Measurements from ENCODE around the gene ERMAP.

Gene ERMAP

DNA sequence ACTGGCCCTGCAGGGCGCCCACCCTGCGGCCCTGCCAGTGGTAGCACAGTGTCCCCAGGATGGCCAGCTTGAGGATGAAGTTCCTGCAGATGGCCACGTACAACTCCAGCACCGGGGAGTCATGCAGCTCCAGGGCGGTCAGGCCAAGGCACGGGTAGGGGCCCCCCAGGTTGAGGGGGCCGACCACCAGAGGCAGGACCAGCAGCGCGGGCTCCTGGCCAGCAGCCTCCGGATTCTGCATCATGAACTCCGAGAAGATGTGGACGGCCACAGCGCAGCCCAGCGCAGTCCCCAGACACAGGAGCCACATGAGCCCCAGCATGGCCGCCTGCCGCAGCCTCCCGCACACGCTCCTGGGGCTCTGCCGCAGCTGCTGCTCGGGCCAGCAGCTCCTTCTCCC is 70.4 kb downstream of the ERMAP start:
- no peak overlapping the region for H3K4me3 ChIP-seq (ENCODE audit: low read length)
- H3K9me3 ChIP-seq (ENCODE audit: control insufficient read depth, insufficient read depth, low read length) = no peaks in the 10 kb centered on the region
- H3K36me3 ChIP-seq (ENCODE audit: control insufficient read depth, low read length) = no peaks in the 10 kb centered on the region
- H3K27me3 ChIP-seq (ENCODE audit: control insufficient read depth, low read length) = peaks cover 7% of the 10 kb centered on the region; the same call in 1 of the 2 replicates
- no peaks in the 10 kb centered on the region for H3K79me2 ChIP-seq (ENCODE audit: control insufficient read depth, low read length)
- no peak for TF ChIP-seq EZH2phosphoT487 (IDR thresholded peaks at IDR 0.05; ENCODE audit: borderline replicate concordance, low read length)
- TF ChIP-seq, protein P1, sequence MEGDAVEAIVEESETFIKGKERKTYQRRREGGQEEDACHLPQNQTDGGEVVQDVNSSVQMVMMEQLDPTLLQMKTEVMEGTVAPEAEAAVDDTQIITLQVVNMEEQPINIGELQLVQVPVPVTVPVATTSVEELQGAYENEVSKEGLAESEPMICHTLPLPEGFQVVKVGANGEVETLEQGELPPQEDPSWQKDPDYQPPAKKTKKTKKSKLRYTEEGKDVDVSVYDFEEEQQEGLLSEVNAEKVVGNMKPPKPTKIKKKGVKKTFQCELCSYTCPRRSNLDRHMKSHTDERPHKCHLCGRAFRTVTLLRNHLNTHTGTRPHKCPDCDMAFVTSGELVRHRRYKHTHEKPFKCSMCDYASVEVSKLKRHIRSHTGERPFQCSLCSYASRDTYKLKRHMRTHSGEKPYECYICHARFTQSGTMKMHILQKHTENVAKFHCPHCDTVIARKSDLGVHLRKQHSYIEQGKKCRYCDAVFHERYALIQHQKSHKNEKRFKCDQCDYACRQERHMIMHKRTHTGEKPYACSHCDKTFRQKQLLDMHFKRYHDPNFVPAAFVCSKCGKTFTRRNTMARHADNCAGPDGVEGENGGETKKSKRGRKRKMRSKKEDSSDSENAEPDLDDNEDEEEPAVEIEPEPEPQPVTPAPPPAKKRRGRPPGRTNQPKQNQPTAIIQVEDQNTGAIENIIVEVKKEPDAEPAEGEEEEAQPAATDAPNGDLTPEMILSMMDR (IDR thresholded peaks at IDR 0.05; ENCODE audit: low read depth, low read length, poor library complexity, severe bottlenecking) = no peak
- H3K27ac ChIP-seq (ENCODE audit: low read depth, low read length) = no peak overlapping the region
- H3K4me1 ChIP-seq (ENCODE audit: control insufficient read depth, low read length) = no peaks in the 10 kb centered on the region
- H3K4me2 ChIP-seq (ENCODE audit: low read length) = no peak overlapping the region
- no peaks in the 10 kb centered on the region for H3K9me2 ChIP-seq (replicated peaks; ENCODE audit: control insufficient read depth, low read length)
- H3F3A ChIP-seq (ENCODE audit: control insufficient read depth, insufficient read depth) = no peaks in the 10 kb centered on the region
- no peaks in the 10 kb centered on the region for H4K20me1 ChIP-seq (ENCODE audit: control insufficient read depth, insufficient read depth, low read depth, low read length)

DNA sequence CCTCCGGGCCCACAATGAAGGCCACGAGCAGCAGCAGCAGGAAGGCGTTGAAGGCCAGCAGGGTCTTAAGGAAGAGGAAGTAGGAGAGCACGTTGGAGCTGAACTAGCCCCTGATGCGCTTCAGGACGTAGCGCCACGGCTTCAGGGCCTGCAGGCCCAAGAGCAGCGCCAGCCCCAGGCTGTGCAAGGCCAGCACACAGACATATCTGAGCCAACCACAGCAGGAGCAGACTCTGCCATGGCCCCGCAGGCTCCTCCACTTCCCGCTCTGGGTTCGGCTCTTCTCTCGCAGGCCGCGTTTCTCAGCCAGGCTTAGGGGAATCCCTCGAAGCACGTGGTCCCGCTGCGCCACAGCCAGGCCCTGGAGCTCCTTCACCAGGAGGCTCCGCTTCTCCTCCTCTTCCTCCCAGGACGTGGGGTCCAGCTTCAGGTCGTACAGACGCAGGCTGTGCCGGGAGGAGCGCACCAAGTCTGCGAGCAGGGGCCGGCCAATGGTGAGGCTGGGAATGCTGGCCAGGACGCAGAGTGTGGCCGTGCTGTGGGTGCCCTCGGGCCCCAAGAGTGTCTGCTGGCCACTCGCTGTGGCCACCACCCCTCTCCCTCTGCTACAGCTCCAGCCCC is 71.2 kb downstream of the ERMAP start:
- Histone ChIP-seq H3K79me2 (ENCODE audit: control insufficient read depth, low read length) (no peaks in the 10 kb centered on the region), H3K27me3 (ENCODE audit: control insufficient read depth, low read length) (peaks cover 7% of the 10 kb centered on the region), H4K20me1 (ENCODE audit: control insufficient read depth, insufficient read depth, low read depth, low read length) (no peaks in the 10 kb centered on the region), H3K9me3 (ENCODE audit: control insufficient read depth, insufficient read depth, low read length) (no peaks in the 10 kb centered on the region), H3F3A (ENCODE audit: control insufficient read depth, insufficient read depth) (no peaks in the 10 kb centered on the region), H3K27ac (ENCODE audit: low read depth, low read length) (no peak overlapping the region), H3K4me3 (ENCODE audit: low read length) (no peak overlapping the region), H3K9me2 (replicated peaks; ENCODE audit: control insufficient read depth, low read length) (no peaks in the 10 kb centered on the region), H3K4me1 (ENCODE audit: control insufficient read depth, low read length) (no peaks in the 10 kb centered on the region), H3K4me2 (ENCODE audit: low read length) (no peak overlapping the region), H3K36me3 (ENCODE audit: control insufficient read depth, low read length) (no peaks in the 10 kb centered on the region)
- TF ChIP-seq, protein P1 (IDR thresholded peaks at IDR 0.05; ENCODE audit: low read depth, low read length, poor library complexity, severe bottlenecking) = no peak

DNA sequence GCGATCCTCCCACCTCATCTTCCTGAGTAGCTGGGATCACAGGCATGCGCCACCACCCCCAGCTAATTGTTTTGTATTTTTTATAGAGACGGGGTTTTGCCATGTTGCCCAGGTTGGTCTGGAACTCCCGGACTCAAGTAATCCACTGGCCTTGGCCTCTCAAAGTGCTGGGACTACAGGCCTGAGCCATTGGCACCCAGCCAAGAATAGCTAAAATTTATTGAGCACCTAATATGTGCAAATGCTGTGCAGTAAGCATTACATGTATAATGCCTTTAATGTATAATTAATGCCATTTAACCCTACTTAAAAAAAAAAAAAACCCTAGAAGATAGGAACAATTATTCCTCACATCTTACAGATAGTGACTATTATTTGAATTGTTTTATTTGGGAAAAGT is 72.3 kb downstream of the ERMAP start:
- H3K27ac ChIP-seq (ENCODE audit: low read depth, low read length) = no peak overlapping the region
- TF ChIP-seq, protein P1 (IDR thresholded peaks at IDR 0.05; ENCODE audit: low read depth, low read length, poor library complexity, severe bottlenecking) = no peak
- no peak for TF ChIP-seq EZH2phosphoT487 (IDR thresholded peaks at IDR 0.05; ENCODE audit: borderline replicate concordance, low read length)
- no peaks in the 10 kb centered on the region for H3K36me3 ChIP-seq (ENCODE audit: control insufficient read depth, low read length)
- H4K20me1 ChIP-seq (ENCODE audit: control insufficient read depth, insufficient read depth, low read depth, low read length) = no peaks in the 10 kb centered on the region
- H3K27me3 ChIP-seq (ENCODE audit: control insufficient read depth, low read length) = peaks cover 7% of the 10 kb centered on the region
- no peak overlapping the region for H3K4me3 ChIP-seq (ENCODE audit: low read length)
- no peaks in the 10 kb centered on the region for H3K79me2 ChIP-seq (ENCODE audit: control insufficient read depth, low read length)
- H3F3A ChIP-seq (ENCODE audit: control insufficient read depth, insufficient read depth) = no peaks in the 10 kb centered on the region
- H3K4me2 ChIP-seq (ENCODE audit: low read length) = no peak overlapping the region
- H3K4me1 ChIP-seq (ENCODE audit: control insufficient read depth, low read length) = no peaks in the 10 kb centered on the region
- H3K9me3 ChIP-seq (ENCODE audit: control insufficient read depth, insufficient read depth, low read length) = no peaks in the 10 kb centered on the region
- H3K9me2 ChIP-seq (replicated peaks; ENCODE audit: control insufficient read depth, low read length) = no peaks in the 10 kb centered on the region

Data from DOHH2 (cell line).